Glomerular visceral epithelial cell (primary cell): ENCODE results near the gene CDH13.

Source experiments
- DNase-seq: peaks from one replicate; pipeline ENCODE4 v3.0.0-alpha.2; 2016; ENCODE audit errors: extremely low spot score

The CDH13 gene

DNA sequence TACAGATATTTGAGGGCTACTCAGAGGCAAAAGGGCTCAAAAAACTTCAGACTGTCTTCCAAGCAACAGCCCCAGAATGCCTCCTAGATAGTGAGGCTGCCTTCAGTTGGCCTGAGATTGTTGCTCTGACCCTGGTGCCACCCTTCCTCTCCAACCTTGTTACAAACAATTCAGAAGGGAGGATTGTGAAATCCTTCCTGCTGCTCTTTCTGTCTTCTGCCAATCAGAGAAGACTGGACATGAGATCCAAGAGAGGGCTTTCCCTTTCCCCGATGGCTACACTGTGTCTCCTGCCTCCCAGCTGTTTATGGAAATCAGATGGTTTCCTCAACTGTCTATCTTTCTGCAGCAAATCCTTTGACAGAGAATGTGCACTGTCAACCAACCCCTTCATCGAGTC, 419.9 kb downstream of the CDH13 start:
- no peak for DNase-seq

DNA sequence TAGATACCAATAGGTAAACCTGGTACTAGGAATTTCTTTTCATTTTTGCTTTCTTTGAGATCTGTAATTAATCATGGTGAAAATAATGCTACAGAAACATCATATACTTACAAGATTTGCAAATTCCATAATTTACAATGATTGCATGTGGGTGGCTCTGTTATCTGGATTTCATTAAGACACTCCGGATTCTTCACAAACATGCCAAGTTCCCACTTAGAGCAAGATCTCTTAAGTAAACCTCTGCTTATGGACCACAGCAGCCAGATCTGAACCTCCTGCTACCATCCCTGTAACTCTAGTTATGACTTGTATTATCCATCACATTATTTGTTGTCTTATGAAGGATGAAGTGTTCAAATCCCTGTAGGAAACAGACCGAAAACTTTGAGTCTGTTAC, 424.7 kb downstream of the CDH13 start:
- no peak for DNase-seq

GRCh38 chr16:83054283-83054682, 427.5 kb downstream of the CDH13 start:
- DNase-seq: peak; percentile 5

DNA sequence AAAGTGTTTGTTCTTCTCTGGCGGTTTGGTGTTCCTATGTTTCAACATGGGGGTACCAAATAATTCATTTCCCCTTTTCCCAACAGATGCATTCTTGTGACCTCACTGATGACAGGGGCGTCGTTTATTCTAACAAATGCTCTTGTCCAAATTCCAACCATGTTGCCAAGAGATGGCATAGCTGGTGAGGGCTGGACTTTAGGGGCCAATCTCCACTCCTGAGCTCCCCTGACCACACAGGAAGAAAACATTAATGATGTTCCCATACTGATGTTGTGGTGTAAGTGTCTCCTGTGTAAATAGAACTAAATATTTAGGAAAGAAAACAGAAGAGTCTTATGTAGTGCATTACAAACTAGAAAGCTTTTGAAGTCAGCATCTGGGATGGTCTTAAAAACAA, 431.6 kb downstream of the CDH13 start:
- no peak for DNase-seq

DNA sequence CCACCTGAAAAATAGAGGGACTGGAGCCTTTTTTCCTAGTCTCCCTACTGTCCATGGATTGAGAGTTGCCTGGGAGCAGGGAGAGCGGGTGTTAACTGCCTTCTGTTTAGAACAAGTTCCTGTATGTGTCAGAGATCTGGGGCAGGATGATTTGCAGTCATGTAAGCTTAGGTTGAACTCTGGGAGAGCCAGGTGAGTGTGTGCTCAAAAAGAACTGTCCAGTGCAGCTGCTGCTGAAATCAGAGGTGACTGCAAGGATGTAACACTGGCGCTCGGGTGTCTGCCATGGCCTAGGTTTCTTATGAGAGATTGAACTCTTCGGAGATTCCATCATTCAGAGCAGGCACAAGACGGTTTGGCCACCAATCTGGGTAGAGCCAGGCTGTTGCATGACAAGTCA, 432.5 kb downstream of the CDH13 start:
- DNase-seq: no peak

DNA sequence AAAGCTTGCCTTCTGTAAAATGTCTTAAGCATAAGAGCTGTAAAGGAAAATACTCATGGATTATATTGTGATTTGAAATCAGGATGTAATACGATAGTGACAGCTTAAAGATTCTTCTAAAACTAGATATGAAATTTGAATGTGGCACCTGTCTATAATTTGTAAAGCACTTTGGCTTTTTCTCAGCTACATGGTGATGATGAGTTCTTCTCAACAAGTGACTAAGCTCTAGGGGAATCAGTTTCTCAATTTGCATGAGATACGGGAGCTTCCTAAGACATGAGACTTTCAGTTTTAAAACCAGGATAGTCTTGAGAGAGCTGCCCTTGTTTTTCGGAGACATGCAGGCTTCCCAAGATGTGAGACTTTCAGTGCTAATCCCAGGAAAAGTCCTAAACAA, 439.2 kb downstream of the CDH13 start:
- DNase-seq: no peak

DNA sequence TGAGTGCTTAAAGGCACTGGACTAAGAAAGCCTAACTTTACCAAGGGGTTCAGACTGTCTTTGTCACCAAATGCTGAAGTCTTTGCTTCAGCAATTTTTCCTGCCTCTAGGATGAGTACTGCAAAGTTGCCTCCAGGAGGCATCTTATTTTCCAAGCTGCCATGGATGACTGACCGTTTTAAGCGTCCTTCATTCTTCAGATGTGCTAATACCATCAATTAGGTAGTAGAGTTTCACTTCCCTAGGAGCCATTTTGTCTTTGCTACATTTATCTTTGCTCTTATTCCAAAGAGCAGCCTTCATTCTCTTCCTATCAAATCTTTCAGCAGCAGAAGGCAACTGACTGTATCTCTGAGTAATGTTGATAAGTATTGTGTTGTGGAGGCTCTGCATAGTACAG, 440.1 kb downstream of the CDH13 start:
- no peak for DNase-seq

- DNase-seq: peak; percentile 6
These were observed 441.9 kb downstream of the CDH13 start for GRCh38 chr16:83068686-83069085.

DNA sequence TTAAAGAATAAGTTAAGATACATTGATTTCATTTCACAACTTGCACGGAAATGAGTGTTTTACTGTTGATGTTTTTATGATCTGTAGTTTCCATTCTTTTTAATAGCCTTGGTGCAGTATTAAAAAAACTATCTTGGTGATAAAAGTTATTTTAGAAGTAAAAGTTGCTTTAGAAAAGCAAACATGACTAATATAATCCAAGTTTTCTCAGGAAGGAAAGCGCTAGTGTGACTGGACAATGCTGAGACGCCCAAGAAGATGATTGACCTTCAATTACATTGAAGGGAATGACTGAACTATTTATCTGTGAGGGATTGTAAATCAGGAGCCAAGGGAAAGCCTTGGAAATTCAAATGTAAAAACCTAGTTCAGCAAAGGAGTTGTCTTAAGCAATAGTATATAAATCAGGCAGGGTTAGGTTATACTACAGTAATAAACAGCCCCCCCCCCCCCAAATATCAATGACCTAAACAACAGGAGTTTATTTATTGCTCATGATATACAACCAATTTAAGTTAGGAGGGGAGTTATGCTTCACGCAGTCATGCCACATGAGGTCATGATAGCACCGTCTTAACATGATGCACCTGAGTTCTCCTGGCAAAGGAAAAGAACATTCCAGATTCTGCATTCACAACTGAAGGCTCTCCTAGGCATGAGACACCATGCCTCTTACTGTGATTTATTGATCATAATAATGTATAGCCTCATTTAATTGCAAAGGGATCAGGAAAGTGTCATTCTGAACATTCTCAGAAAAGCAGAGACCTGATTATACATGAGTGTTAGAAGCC, 443.8 kb downstream of the CDH13 start:
- no peak for DNase-seq

DNA sequence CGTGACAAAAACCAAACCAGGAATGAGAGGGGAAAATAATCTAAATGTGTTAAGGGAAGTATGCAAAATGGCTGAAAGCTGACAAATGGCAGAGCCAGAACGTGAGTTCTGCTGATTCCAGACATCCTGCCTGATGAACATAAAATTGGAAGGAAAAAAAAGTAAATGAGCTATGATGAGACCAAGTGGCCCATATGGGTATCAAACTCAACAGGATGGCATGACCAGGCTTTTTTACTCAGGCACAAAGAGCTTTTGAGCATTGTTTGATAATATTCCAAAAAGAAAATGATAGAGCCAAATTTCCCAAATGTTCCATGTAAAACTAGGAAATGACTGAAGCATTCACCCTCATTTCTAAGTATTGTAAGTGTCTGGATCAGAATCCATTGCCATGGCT, 449.2 kb downstream of the CDH13 start:
- DNase-seq: no peak

DNA sequence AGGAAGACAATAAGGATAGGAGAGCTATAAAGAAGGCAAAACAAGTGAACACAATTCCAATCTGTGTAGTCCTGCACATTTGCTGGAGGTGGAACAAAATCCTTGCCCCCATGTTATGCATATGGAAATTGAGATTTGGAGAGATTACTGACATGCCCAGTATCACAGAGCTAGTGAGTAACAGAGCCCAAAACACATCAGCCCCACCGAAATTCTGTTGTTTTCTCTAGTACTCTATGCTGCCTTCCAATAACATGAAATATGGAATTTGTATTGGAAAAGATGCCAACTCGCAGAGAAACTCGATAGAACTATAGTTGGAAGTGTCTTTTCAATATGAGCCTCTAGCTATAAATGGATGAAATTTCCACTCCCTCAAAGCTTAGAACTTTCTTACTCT, 456.6 kb downstream of the CDH13 start:
- DNase-seq: no peak

DNA sequence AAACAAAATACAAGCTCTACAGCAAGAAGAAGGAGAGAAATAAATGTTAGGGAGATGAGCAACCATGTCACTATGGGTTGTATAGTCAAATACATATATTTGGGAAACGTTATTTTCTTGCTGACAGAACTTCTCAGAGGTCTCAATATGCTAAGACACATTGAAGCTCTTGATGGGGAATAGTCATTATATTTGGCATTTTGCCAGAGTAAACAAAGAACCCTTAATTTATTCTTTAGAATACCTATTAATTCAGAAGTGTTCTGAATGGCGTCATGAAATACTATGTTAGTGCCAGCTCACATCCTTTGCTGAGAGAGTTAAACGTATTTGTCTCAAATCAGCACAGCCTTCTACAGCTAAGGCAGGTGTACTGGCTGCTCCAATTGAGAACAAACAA, 458.9 kb downstream of the CDH13 start:
- DNase-seq: no peak

- DNase-seq: peak; percentile 36
These were observed 469.3 kb downstream of the CDH13 start for GRCh38 chr16:83095941-83096692.

- no peak for DNase-seq
These were observed 471.8 kb downstream of the CDH13 start for GRCh38 chr16:83098536-83098935.

- peak; percentile 12 for DNase-seq
These were observed 473.9 kb downstream of the CDH13 start for GRCh38 chr16:83100679-83101078.

DNA sequence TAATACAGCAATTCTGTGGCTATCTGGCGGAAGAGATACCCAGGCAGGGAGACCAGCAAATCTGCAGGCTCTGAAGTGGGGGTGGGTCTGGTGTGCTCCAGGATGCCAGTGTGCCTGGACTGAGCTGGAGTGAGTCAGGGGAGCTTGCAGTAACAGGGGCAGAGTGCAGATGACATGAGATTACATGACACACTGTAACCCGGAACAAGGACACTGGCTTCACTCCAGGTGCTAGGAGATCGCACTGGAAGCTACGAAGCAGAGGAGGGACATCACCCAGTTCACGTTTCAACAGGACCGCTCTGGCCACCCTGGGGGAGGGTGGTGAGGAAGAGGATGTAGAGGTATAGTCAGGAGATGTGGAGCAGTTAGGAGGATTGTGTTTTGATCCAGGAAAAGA, 475.6 kb downstream of the CDH13 start:
- DNase-seq: no peak

GRCh38 chr16:83105279-83106077, 478.7 kb downstream of the CDH13 start:
- DNase-seq: no peak

- no peak for DNase-seq
These were observed 482.8 kb downstream of the CDH13 start for GRCh38 chr16:83109490-83110125.

- no peak for DNase-seq
These were observed 483.5 kb downstream of the CDH13 start for GRCh38 chr16:83110269-83110668.

GRCh38 chr16:83113317-83113716, 486.5 kb downstream of the CDH13 start:
- DNase-seq: no peak

DNA sequence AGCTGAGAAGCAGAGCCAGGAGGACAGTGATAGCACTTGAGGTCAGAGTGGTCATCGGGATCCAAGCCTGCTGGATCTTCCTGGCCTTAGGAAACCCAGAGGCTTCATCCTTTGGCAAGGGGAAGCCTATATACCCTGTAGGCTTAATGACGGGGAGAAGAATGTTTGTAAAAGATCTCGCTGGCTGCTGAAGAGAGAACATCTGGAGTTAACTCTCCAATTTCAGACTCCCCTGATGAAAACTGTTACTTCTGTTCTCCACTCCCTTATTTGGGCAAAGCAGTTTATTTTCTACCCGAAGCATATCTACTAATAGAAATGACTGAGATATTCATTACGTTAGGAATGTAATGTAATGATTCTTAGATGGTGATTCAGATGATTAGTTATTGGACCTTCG, 487.0 kb downstream of the CDH13 start:
- DNase-seq: no peak
